NCI-H2196 treated with DMSO at 0.1 percent for 48 hours (cell line): ENCODE results near the gene CD151.
A peak's percentile ranks its signal among the peaks of the same experiment; 100 is the strongest.

ENCODE experiments used
- DNase-seq: peaks from one replicate; lab custom pipeline; 2025; ENCODE audit not compliant: unreplicated experiment; lab: John Stamatoyannopoulos, UW

Gene CD151

DNA sequence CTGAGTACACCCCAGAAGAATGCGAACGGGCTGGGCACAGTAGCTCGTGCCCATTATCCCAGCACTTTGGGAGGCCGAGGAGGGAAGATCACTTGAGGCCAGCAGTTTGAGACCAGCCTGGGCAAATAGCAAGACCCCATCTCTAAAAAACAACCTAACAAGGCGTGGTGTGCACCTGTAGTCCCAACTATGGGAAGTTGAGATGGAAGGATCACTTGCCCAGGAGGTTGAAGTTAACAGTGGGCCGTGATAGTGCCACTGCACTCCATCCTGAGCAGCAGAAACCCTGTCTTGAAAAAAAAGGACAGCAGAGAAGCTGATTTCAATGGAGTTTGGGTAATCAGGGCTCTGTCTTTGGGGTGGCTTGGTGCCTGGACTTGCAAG, 19.7 kb upstream of the CD151 start:
- DNase-seq, result no peak

DNA sequence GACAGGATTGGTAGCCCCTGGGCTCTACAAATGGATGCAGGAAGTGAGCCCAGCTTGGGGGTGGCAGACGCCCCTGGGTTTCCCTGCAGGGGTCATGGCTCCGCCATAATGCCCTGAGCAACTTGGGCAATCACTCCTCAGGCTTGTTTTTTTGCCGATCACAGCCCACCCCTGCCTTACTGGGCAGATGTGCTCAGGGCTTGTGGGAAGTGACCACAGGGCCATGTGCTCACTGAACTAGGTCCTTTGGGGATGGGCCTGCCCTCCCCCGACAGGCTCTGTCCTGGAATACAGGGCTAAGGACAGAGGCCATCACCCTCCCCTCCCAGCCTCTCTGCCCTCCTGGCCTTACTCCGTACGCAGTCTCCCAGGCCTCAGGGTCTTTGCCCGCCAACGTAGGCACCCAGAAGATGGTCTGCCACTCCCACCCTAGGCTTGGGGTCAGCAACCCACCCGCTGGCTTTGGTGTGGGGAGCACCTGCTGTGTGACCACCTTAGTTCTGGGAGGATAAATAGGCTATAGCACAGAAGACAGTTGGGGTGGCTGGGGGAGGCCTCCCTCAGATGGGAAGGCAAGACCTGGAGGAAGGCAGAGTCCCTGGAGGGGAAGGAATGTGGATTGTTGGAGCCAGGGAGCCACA, 19.2 kb upstream of the CD151 start:
- DNase-seq, result no peak

DNA sequence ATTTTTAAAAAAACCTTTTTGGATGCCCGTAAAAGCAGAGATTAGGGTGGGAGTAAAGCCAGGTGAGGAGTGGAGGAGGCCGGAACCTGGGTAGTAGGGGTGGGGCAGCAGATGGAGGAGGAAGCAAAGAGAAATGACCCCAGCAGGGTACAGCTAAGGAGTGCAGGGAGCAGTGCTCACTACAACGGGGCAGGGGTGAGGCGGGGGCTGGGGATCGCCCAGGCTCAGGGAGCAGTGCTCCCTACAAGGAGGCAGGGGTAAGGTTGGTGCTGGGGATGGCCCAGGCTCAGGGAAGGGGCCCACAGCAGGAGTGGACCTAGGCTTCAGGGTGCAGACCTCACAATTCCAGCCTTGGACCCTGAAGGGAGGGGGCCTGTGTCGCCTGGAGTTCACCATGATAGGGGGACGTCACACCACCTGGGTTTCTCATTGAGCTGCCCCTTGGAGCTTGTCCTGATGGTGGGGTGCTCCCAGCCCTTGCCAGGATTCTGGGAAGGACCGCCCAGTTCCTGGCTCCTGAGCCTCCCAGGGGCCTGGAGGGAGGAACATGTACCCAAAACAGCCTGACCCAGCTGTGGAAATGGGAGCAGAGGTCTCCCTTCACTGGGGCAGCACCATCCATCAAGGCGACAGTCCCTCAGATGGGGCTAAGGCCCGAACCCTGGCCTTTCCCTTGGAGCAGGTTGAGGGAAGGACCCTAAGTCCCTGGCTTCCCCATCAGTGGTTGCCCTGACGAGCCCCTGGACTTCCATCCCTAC, 16.9 kb upstream of the CD151 start:
- no peak for DNase-seq

DNA sequence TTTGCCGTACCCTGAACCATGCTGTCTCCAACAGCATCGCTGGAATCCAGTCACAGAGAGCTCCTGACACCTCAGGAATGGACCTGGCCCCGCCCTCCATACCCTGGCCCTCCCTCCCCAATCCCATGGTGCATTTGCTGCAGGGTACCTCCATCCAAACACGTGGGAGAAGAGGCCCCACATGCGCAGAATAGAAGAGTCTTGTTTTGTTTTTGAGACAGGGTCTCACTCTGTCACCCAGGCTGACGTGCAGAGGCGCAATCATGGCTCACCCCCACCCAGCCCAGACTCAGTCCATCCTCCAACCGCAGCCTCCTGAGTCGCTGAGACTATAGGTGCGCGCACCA, 16.3 kb upstream of the CD151 start:
- DNase-seq, result no peak

DNA sequence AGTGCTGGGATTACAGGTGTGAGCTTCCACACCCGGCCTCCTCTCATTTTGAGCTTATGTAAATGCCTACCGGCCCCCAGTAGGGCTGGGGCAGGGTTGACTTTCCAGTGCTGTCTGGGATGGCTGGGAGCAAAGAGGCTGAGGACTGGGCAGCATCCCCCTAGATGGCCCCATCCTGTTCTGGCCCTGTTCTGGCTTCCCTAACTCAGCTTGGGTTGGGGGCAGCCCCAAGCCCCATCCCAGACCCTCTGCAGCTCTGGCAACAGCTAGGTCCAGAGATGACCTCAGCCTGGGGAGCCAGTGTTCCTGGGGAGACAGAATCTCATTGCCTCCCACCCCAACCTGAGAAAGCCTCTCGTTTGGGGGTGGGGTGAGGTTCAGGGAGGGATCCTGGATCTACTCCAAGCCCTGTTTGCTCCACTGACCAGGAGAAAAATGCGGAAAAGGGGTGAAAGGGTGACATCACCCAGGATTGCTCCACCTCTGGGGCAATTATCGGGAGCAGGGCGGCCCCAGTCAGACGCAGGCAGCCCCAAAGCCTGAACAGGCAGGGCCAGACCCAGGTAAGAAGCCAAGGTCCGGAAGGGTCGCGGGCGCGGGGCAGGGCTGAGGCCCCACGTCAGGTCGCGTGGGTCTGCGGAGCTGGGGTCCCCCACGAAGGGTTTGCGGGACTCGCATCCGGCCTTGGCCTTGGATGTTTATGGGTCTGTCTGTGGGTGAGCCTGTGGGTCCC, 14.2 kb upstream of the CD151 start, which contains the start of gene PNPLA2:
Gene PNPLA2, plus strand, starts transcription at position 519 of the 733 bp plus-strand sequence. CDS start 805 bp downstream, outside the sequence.
- DNase-seq, result no peak

DNA sequence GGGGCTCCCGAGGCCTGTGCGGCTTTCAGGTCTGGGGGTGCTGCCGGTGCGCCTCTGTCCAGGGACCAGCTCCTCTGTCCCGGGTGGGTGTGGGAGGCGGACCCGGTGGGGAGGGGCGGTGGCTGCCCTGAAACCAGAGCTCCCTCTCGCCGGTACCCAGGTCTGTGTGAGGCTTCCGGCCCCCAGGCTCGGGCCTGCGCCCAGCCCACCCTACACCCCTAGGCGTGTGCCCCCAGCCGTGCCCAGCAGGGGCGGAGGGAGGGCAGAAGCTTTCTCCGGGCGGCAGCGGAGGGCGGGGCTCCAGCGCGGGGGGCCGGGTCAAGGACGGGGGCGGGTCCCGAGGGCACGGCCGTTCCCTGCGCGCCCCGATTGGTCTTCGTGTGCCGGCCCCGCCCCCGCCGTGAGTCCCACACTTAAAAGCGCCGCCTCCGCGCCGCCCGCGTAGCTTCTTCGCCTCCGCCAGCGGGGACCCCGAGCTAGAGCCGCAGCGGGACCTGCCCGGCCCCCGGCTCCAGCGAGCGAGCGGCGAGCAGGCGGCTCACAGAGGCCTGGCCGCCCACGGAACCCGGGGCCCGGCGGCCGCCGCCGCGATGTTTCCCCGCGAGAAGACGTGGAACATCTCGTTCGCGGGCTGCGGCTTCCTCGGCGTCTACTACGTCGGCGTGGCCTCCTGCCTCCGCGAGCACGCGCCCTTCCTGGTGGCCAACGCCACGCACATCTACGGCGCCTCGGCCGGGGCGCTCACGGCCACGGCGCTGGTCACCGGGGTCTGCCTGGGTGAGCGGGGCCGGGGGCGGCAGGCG, 13.4 kb upstream of the CD151 start:
- DNase-seq, result peak; percentile 83

DNA sequence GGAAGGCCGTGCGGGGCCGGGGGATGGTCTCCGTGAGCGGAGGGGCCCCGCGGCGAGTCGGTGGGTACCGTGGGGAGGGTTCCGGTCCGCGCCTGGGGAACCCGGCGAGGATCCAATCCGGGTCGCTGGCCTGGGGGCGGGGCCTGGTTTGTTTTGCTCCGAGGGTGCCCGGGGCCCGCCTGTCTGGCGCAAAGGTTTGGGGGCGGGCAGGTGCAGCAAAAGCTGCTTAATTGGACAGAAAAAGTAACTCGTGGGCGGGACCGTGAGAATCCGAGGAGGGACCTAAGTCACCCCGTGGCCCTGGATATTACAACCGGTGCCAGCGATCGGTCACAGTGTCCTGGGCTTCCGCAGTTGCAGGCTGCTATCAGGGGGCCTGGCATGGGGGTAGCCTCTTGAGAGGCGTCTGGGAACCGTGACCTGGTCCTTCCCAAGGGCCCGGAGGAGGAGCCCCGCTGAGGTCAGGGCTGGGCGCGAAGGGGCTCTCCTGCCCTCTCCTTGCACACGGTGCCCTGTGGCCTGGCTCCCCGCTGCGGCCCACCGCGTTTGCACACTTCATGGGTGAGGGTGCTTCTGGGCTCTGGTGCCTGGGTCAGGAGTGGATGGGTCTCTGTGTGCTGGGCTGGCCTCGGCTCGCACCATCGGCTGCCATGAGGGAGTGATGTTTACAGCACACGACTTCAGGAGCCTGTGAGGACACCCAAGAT, 12.7 kb upstream of the CD151 start:
- DNase-seq, result peak; percentile 76

DNA sequence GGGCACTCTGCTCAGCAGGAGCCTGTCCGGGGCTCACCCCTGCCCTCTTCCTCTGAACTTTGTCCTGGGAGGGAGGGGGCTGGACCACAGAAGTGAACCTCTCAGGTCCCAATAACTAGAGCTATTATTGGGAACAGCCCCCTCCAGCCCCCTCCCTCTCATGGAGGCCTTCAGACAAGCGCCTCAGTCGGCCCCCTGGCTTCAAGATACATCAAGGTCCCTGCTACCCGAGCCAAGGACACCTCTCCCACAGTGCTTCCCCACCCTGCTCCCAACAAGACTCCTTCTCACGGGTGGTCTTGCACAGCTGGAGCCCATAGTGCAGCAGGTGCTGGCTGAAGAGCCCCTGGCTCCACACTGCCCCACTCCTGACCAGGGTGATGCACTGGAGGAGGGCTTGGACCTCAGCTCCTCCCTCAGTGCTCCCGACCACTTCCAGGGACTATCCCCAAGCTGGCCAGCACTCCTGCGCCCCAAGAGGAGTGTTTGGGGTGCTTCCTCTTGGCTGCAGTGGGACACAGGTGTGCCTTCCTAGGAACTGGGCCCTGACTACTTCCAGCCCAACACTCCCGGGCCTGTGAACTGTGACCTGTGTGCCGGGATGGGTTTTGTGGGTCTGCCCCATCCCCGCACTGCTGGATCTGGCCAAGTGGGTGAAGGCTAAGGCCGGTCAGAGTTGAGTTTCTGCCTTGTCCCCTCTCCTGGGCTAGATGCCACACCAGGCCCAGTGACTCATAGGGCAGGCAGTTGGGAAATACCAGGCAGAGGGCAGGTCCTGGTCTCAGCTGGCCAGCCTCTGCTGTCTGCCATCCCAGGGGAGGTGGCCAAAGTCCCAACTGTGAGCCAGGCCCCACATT, 11.9 kb upstream of the CD151 start:
- peak; percentile 20 for DNase-seq

DNA sequence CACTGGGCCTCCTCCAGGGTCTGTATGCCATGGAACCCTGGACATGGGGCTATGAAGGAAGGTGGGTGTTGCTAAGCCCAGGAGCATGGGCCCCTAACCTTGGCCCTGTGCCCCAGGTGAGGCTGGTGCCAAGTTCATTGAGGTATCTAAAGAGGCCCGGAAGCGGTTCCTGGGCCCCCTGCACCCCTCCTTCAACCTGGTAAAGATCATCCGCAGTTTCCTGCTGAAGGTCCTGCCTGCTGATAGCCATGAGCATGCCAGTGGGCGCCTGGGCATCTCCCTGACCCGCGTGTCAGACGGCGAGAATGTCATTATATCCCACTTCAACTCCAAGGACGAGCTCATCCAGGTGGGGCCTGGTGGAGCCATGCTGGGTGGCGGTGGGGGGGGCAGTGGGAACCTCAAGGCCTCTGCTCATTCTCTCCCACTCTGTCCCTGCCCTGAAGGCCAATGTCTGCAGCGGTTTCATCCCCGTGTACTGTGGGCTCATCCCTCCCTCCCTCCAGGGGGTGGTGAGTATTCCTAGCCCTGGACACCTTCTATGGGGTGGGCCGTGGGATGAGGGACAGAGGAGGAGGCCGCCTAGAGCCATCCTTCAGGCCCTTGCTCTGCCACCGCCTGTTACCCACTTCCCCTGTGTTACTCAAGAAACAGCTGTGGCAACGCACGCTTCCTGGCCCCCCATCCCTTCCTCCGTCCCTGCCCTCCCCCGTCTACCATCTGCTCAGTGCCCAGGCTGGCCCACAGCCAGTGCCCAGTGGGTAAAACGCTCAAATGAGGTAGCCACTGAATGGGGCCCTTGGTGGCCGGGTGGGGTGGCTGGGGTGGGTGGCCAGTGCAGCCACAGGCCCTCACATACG, 11.0 kb upstream of the CD151 start:
- no peak for DNase-seq

DNA sequence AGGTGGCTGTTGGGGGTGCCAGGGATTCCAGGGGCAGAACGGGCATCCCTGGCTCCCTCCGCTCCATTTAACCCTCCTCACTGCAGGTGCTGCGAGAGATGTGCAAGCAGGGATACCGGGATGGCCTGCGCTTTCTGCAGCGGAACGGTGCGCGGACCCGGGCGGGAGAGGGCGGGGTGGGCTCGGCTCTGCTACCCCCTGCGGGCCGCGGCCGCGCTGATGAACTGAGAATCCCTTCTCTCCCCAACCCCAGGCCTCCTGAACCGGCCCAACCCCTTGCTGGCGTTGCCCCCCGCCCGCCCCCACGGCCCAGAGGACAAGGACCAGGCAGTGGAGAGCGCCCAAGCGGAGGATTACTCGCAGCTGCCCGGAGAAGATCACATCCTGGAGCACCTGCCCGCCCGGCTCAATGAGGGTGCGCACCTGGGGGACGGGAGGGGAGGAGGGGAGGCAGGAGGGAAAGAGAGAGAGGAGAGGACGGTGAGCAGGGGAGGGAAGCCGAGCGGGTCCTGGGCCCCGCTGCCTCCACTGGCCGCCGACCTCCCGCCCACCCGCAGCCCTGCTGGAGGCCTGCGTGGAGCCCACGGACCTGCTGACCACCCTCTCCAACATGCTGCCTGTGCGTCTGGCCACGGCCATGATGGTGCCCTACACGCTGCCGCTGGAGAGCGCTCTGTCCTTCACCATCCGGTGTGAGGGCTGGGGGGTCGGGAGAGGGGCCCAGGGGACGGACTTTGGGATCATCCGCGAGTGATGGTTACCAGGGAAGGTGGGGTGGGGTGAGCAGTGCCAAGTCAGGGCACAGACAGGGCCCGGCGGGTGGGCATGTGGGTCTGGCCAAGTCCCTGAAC, 9.1 kb upstream of the CD151 start:
- DNase-seq, result no peak

DNA sequence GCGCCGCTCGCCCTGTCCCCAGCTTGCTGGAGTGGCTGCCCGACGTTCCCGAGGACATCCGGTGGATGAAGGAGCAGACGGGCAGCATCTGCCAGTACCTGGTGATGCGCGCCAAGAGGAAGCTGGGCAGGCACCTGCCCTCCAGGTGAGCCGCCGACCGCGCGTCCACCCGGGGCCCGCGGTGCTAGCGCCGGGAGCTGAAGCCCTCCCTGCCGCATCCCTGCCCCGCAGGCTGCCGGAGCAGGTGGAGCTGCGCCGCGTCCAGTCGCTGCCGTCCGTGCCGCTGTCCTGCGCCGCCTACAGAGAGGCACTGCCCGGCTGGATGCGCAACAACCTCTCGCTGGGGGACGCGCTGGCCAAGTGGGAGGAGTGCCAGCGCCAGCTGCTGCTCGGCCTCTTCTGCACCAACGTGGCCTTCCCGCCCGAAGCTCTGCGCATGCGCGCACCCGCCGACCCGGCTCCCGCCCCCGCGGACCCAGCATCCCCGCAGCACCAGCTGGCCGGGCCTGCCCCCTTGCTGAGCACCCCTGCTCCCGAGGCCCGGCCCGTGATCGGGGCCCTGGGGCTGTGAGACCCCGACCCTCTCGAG, 8.4 kb upstream of the CD151 start:
- peak; percentile 57 for DNase-seq

DNA sequence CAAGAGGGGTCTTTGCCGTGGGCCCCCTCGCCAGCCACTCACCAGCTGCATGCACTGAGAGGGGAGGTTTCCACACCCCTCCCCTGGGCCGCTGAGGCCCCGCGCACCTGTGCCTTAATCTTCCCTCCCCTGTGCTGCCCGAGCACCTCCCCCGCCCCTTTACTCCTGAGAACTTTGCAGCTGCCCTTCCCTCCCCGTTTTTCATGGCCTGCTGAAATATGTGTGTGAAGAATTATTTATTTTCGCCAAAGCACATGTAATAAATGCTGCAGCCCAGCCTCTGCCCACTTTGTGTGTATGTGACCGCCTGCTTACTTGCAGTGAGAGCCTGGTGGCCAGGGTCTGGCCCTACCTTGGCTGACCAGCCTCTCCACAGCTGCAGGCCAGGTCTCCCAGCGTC, 7.8 kb upstream of the CD151 start:
- peak; percentile 34 for DNase-seq

DNA sequence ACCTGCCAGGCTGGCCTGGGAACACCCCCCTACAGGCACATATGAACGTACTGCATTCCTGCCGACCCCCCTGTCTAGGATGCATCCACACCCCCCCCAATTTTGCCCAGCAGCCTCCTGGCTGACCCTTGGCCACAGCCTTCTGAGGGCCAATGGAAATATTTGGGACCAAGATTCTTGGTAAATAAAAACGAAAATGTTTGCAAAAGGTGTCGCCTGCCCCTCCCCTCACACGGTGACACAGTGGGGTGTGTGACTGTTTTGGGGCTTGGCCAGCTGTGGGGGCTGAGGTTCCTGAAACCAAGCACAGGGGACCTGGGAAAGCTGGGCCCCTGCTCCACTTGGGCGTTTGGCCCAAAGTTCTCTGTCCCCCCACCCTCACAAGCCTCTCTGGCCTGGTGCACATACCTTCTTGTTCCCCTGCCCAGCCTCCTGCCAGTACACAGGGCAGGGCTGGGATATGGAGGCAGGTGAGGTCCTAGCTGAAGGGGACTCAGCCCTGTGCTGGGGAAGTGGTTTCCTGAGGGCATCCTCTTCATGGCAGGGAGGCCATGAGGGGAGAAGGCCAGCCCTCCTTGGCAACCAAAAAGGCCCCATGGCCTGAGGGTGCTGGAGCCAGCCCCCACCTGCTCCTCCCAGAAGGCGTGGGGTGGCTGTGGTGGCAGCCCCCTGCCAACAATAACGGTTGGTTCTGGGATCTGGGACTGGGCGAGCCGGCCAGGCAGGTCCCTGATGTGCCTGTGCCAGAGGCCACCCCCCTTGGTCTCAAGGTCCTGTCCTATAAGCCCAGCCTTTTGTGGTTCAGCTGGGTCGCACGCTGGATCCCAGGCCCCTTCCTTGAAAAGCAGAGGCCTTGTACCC, 7.2 kb upstream of the CD151 start:
- DNase-seq, result no peak

DNA sequence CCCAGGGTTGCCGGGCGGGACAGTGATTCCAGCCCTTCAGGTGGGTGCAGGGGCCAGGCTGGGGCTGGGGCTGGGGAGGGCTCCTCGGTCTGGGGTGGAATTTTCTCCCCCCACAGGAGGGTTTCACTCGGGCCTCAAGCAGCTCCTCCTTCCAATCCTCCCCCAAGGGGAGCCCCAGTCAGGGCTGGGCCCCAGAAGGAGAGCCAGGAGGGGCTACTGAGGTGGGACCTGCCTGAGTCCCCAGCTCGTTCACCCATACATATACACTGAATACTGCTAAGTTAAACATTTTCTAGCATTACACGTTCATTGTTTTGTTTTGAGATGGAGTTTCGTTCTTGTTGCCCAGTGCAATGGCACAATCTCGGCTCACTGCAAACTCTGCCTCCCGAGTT, 6.5 kb upstream of the CD151 start:
- DNase-seq, result no peak

DNA sequence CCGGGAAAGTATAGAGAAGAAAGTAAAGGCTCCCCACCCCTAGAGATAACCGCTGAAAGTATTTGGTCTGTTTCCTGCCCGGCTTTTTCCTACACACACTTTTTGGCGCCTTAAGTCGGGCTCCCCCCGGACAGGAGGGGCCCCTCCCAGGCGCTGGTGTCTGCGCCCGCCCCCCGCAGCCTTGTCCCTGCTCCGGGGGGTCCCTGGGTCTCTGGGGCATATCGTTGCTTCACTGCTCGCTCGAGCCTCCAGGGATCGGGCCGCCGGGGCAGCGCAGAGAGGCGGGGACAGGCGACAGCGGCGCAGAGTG, 6.0 kb upstream of the CD151 start:
- no peak for DNase-seq

DNA sequence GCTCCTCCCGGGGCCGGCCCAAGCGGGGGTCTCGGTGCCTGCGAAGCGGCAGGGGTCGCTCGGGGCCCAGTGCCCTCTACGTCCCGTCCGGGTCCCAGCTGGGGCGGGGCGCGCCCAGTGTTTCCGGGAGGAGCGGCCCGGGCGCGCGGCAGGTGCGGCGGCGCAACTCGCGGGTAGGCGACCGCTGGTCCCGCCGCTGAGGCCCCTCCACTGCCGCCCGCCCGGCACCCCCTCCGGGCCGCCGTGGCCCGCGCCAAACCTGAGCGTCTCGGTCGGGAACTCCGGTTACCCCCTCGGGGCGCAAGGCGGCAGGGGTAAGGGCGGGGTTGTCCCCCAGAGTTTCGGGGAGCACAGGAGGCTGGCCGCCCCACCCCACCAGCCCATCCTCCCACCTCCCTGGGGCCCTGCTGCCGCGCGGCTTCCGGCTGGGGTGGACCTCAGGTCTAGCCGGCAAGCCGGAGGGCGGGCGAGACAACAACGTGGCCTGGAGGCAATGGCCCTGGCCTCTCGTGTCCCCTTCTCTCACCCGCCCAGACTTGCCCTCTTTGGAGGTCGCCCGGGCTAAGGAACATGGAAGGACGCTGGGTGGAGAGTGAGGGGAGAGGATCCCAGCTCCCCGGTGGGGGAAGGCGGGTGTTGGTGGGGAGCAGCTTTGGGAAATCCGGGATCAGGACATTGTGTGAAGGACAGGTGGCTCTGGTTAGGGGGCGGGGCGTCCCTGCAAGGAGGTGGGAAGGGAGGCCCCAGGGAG, 5.4 kb upstream of the CD151 start:
- DNase-seq, result peak; percentile 35
